HG03159 (cell line): Measurements from ENCODE around the gene RASIP1.

Experiments
- ATAC-seq: cut with Tn5 transposase; IDR thresholded peaks from one replicate; pipeline ENCODE4 v1.9.1; 2021; ENCODE audit warnings: mild to moderate bottlenecking, moderate library complexity; ENCODE audit not compliant: unreplicated experiment

Gene RASIP1

GRCh38 chr19:48678201-48678600, 62.2 kb downstream of the RASIP1 start:
- no peak for ATAC-seq

DNA sequence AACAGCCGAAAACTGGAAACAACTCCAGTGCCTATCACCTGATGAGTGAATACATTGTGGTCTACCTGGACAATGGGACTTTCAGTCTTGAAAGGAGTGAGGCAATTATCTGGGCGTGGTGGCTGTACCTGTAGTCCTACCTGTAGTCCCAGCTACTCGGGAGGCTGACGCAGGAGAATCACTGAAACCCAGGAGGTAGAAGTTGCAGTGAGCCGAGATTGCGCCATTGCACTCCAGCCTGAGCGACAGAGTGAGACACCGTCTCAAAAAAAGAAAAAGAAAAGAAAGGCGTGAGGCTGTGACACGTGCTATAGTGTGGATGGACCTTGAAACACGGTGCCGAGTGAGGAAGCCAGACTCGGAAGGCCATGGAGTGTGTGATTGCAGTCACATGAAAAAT, 63.5 kb downstream of the RASIP1 start:
- no peak for ATAC-seq

DNA sequence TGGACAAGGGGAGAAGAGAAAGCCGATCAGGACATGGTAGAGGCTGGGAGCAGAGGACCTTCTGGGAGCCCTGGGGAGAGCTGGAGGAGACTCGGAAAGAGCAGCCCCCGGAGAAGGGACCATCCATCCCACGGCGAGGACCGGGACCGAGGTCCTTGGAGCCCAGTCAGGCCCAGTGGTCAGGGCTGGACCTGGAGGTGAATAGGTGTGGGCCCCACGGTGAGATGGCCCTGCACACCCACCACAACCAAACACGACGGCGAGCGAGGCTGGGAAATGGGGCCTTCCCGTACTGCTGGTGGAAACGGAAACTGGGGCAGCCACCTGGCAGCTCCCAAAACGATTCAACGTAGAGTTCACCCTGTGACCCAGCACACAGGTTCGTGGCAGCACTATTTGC, 63.9 kb downstream of the RASIP1 start:
- ATAC-seq = no peak

- ATAC-seq = no peak
These were observed 65.2 kb downstream of the RASIP1 start for GRCh38 chr19:48674921-48675824.

DNA sequence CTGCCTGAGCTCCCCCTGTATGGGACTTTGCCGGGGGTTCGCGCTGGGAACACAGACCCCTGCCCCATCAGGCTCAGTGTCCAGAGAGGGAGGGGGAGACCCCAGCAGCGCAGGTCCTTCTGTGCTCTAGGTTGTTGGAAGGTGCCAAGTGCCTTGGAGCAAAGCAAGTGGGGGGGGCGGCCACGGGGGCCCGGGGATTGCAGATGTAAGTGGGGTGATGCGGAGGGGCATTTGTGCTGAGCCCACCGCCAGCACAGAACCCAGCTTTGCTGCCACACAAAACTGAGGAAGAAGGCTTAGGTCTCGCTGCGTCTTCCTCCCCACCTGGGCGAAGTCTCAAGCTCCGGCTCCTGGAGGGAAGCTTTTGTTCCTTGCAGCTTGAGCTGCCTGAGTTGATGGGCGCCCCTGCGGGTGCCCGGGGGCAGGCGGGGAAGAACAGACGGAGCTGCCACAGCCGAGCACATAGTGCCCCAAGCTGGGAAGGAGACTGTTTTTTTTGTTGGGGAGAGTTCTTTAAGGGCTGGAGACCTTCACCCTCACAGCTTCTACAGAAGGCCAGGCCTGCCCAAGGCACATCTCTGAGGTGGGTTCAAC, 66.1 kb downstream of the RASIP1 start:
- no peak for ATAC-seq

GRCh38 chr19:48673436-48674100, 66.8 kb downstream of the RASIP1 start:
- ATAC-seq = no peak

GRCh38 chr19:48672994-48673393, 67.4 kb downstream of the RASIP1 start, which contains the start of gene NTN5:
Gene NTN5 (minus strand): TSS chr19:48673017. CDS start chr19:48670986, 2,031 bp downstream.
- no peak for ATAC-seq

DNA sequence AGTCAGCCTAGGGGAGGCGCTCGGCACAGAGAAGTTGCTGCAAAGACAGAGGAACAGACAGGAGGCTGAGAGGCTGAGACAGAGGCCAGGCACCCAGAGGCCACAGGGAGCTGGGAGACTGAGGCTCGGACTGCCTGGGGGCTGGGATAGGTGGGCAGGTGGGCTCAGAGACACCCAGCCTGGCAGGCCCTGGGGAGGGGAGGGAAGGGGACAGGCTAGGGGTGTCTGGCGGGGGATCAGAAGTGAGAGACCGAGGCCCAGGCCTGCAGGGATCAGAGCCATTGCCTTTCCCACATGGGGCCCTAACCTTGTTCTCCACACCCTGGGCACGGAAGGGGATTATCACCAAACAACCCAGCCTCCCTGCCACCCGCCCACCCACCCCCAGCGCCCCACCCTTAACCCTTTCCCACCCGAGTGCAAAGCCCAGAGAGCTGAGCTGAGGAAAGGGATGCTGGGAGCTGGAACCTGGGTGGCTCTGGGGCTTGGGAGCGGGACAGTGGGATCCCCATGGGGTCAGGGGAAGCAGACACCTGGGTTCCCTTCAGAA, 68.9 kb downstream of the RASIP1 start:
- ATAC-seq = no peak

DNA sequence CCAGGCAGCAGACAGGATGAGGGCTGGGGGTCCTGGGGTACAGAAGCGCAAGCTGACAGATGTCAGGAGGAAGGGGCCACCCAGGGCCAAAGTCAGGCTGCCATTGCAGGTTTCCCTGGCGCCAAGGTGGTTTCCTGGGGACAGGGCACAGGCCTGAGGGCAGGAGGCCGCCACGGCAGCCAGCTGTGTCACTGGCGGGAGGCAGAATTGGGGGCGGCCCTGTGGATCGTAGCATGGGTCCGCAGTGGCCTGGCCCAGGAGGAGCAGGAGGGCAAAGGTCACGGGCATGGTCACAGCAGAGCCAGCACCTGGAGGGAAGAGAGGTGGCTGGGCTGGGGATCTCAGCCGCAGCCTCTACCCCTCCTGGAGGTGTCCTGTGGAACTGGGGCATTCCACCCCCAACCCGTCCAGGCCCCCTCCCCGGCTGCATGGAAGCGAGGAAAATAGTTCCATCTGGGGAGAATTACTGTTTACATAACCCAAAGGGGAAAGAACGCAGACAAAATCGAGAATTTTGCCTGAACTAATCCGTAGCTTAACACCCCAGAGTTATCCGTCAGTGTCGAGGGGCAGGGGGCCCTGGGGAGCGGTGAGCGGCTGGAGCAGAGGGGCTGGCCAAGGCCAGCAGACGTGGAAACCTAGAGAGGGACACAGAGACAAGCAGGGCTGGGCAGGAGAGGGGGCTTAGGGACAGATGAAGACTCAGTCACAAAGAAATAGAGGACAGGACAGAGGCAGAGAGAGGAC, 69.5 kb downstream of the RASIP1 start:
- ATAC-seq = no peak
